HEK293T (cell line): ENCODE results near the gene VHLL.

Experiments used
- BHLHE40 ChIP-seq: fragments of 450-650 bp; IDR thresholded peaks from 2 replicates; pipeline ENCODE4 v1.6.1; 2016; ENCODE audit warnings: mild to moderate bottlenecking, moderate library complexity, borderline replicate concordance
- CTBP1 ChIP-seq: fragments of 450-650 bp; IDR thresholded peaks from 2 replicates; pipeline ENCODE4 v1.6.1; 2016; ENCODE audit warnings: borderline replicate concordance
- FOXK2 ChIP-seq: fragments of 450-650 bp; IDR thresholded peaks from 2 replicates; pipeline ENCODE4 v1.6.1; 2016; ENCODE audit warnings: mild to moderate bottlenecking
- HDGF ChIP-seq: fragments of 450-650 bp; IDR thresholded peaks from 2 replicates; pipeline ENCODE4 v1.6.1; 2017; ENCODE audit warnings: antibody characterized with exemption, borderline replicate concordance
- LEF1 ChIP-seq: fragments of 450-650 bp; IDR thresholded peaks from 2 replicates; pipeline ENCODE4 v1.6.1; 2017; ENCODE audit warnings: mild to moderate bottlenecking, borderline replicate concordance
- NFRKB ChIP-seq: fragments of 450-650 bp; IDR thresholded peaks from 2 replicates; pipeline ENCODE4 v1.6.1; 2016; ENCODE audit warnings: mild to moderate bottlenecking, moderate library complexity
- SP1 ChIP-seq: fragments of 450-650 bp; IDR thresholded peaks from 2 replicates; pipeline ENCODE4 v1.6.1; 2017
- SUZ12 ChIP-seq: fragments of 450-650 bp; IDR thresholded peaks from 2 replicates; pipeline ENCODE4 v1.6.1; 2016; ENCODE audit warnings: mild to moderate bottlenecking
- TARDBP ChIP-seq: fragments of 450-650 bp; IDR thresholded peaks from 2 replicates; pipeline ENCODE4 v1.6.1; 2016
- ZNF384 ChIP-seq: fragments of 450-650 bp; IDR thresholded peaks from 2 replicates; pipeline ENCODE4 v1.6.1; 2016

DNA sequence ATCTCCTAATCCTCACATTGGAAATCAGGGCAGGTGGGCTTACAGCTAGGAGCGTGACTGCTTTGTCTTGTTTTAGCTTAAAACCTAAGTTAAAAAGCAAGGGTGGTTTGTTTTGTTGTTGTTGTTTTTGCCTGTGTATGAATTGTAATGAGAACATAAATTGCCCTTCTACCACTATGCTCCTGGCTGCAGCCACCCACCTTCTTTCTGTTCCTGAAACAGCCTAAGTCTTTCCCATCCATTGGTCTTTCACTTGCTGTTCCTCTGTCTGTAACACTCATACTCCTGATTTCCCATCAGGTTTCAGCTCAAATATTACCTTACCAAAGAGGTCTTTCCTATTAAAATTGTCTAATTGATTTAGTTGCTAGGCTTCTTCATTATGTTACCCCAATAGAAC is 15.6 kb downstream of the VHLL start:
- TF ChIP-seq SP1 (no peak), BHLHE40 (no peak), CTBP1 (no peak), TARDBP (no peak), FOXK2 (no peak), SUZ12 (no peak), HDGF (no peak), LEF1 (no peak), ZNF384 (no peak), NFRKB (no peak)
